Muscle layer of duodenum (tissue), 2 donors: ENCODE data around the gene MPP2.
"Not testable (repeated sequence)": the region's sequence is repeated elsewhere in the genome, so short reads cannot be mapped to it uniquely, and the experiment has no call there.

Experiments used
- H3K27ac ChIP-seq: one replicate; pipeline ENCODE4 v1.7.0; 2013; ENCODE audit warnings: mild to moderate bottlenecking, low read length
- H3K27me3 ChIP-seq: one replicate; pipeline ENCODE4 v1.7.0; 2013; ENCODE audit warnings: low read depth, mild to moderate bottlenecking, control low read depth, low read length
- H3K36me3 ChIP-seq, 2 donors: one replicate each; pipeline ENCODE4 v1.7.0; 2013; ENCODE audit warnings: low read length in 2 of 2, control low read depth in 1 of 2, mild to moderate bottlenecking in 1 of 2; ENCODE audit not compliant: insufficient read depth in 2 of 2, control insufficient read depth in 1 of 2
- H3K4me1 ChIP-seq, 2 donors: one replicate each; pipeline ENCODE4 v1.7.0; 2013; ENCODE audit warnings: low read length in 2 of 2, mild to moderate bottlenecking in 2 of 2, control low read depth in 1 of 2, moderate library complexity in 1 of 2; ENCODE audit not compliant: insufficient read depth in 2 of 2, control insufficient read depth in 1 of 2
- H3K4me3 ChIP-seq, 2 donors: one replicate each; pipeline ENCODE4 v1.7.0; 2013; ENCODE audit warnings: low read length in 2 of 2, low read depth in 1 of 2, mild to moderate bottlenecking in 1 of 2
- H3K9me3 ChIP-seq, 2 donors: one replicate each; pipeline ENCODE4 v1.7.0; 2013; ENCODE audit warnings: low read length in 2 of 2, control low read depth in 1 of 2, mild to moderate bottlenecking in 1 of 2; ENCODE audit not compliant: control insufficient read depth in 1 of 2
- donor health status: healthy.

MPP2 gene

GRCh38 chr17:43873091-43873490 lies 34.2 kb downstream of the MPP2 start:
- no peak overlapping the region for H3K27ac ChIP-seq
- H3K9me3 ChIP-seq = no peaks in the 10 kb centered on the region
- no peak overlapping the region for H3K4me3 ChIP-seq
- H3K4me1 ChIP-seq = no peaks in the 10 kb centered on the region
- H3K36me3 ChIP-seq = no peaks in the 10 kb centered on the region
- no peaks in the 10 kb centered on the region for H3K27me3 ChIP-seq

GRCh38 chr17:43871946-43872690 lies 35.2 kb downstream of the MPP2 start:
- Histone ChIP-seq H3K9me3 (no peaks in the 10 kb centered on the region), H3K27ac (peak overlapping the region; percentile 45), H3K36me3 (no peaks in the 10 kb centered on the region), H3K27me3 (no peaks in the 10 kb centered on the region), H3K4me1 (no peaks in the 10 kb centered on the region), H3K4me3 (peak overlapping the region in 1 of 2 donors; percentile 42)

DNA sequence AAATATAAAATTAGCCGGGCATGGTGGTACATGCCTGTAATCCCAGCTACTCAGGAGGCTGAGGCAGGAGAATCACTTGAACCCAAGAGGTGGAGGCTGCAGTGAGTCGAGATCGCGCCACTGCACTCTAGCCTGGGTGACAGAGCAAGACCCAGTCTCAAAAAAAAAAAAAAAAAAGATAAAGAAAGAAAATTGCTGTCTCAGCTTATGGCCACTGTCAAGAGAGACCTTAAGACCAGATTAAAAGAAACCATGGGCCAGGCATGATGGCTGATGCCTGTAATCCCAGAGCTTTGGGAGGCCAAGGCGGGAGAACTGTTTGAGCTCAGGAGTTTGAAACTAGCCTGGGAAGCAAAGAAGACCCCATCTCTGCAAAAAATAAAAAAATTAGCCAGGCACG lies 38.3 kb downstream of the MPP2 start:
- H3K36me3 ChIP-seq, H3K4me3 ChIP-seq, H3K4me1 ChIP-seq, H3K27ac ChIP-seq, H3K27me3 ChIP-seq, H3K9me3 ChIP-seq: not testable (repeated sequence)

DNA sequence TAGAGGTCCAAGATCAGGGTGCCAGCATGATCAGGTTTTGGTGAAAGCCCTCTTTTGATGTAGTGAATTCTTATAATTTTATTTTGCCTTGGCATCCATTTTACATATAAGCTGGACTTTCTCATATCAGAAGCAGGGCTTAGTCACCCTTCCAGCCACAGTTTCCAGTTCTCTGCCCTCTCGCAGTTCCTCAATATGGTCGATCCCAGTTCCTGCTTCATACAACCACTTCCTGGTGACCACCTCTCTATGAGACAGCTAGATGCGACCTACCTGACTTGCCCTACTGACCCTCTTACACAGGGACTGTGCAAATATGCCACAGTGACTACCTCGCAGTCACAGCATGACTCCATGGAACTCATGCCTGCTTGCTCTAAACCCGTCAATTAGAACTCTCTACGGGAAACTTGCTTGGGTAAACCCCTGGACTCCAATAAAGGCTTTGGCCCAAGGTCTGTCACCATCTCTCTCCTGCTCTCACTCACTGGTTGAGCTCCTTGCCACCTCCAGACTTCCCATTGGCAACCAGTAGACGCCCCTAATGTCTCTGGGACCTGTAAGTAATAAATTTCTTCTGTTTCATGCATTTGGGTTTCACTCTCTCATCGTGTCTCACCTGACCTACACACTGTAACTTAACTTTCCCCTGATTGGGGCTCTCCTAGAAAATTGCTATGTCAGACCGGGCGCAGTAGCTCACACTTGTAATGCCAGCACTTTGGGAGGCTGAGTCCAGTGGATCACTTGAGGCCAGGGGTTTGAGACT lies 38.9 kb downstream of the MPP2 start:
- H3K36me3 ChIP-seq = no peaks in the 10 kb centered on the region
- no peak overlapping the region for H3K4me3 ChIP-seq
- no peak overlapping the region for H3K27ac ChIP-seq
- no peaks in the 10 kb centered on the region for H3K4me1 ChIP-seq
- H3K9me3 ChIP-seq = no peaks in the 10 kb centered on the region
- no peaks in the 10 kb centered on the region for H3K27me3 ChIP-seq

- H3K27me3 ChIP-seq = no peaks in the 10 kb centered on the region
- no peaks in the 10 kb centered on the region for H3K36me3 ChIP-seq
- H3K27ac ChIP-seq = no peak overlapping the region
- H3K4me3 ChIP-seq = no peak overlapping the region
- no peaks in the 10 kb centered on the region for H3K4me1 ChIP-seq
- H3K9me3 ChIP-seq = no peaks in the 10 kb centered on the region
These were observed 43.0 kb downstream of the MPP2 start for GRCh38 chr17:43864161-43864984.

DNA sequence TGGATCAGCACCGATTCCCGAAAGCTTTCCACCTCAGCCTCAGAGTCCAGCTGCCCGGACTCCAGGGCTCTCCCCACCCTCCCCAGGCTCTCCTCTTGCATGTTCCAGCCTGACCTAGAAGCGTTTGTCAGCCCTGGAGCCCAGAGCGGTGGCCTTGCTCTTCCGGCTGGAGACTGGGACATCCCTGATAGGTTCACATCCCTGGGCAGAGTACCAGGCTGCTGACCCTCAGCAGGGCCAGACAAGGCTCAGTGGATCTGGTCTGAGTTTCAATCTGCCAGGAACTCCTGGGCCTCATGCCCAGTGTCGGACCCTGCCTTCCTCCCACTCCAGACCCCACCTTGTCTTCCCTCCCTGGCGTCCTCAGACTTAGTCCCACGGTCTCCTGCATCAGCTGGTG lies 45.4 kb downstream of the MPP2 start:
- H3K9me3 ChIP-seq = no peaks in the 10 kb centered on the region
- no peak overlapping the region for H3K4me3 ChIP-seq
- H3K36me3 ChIP-seq = no peaks in the 10 kb centered on the region
- no peaks in the 10 kb centered on the region for H3K27me3 ChIP-seq
- no peaks in the 10 kb centered on the region for H3K4me1 ChIP-seq
- no peak overlapping the region for H3K27ac ChIP-seq

DNA sequence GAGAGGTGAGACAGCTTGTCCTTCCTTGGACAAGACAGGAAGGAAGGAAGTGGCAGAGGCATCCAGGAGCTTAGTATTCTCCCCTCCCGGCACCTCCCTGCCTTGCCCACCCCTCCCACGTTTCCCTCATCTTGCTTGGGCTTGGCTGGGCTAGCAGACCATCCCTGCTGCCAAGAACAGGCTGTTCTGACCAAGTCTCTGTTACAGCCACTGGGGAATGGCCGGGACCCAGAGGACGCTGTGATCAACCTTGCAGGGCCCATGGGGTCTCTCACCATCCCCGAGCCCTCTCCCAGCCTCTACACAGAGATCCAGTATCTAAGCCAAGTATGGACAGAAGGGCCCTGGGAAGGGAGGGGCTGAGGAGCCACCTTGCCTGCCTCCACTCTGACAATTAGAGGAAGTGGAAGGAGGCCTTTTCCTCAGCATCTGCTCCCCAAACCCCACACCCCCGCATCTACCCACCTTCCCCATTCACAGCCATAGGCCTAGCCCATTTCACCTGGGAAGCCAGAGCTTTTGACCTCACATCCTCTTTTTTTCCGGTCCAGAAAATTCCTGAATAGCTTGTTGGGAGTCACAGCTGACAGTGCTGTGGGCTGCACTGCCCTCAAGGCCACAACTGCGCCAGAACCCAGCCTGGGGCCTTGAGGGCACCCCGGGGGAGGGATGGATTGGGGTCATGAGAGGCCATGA lies 46.3 kb downstream of the MPP2 start:
- Histone ChIP-seq H3K27me3 (no peaks in the 10 kb centered on the region), H3K4me3 (no peak overlapping the region), H3K27ac (no peak overlapping the region), H3K36me3 (no peaks in the 10 kb centered on the region), H3K4me1 (no peaks in the 10 kb centered on the region), H3K9me3 (no peaks in the 10 kb centered on the region)

GRCh38 chr17:43860077-43860725 lies 47.1 kb downstream of the MPP2 start:
- no peaks in the 10 kb centered on the region for H3K36me3 ChIP-seq
- no peak overlapping the region for H3K4me3 ChIP-seq
- H3K4me1 ChIP-seq = no peaks in the 10 kb centered on the region
- H3K27ac ChIP-seq = no peak overlapping the region
- no peaks in the 10 kb centered on the region for H3K9me3 ChIP-seq
- H3K27me3 ChIP-seq = no peaks in the 10 kb centered on the region

- no peaks in the 10 kb centered on the region for H3K36me3 ChIP-seq
- H3K4me3 ChIP-seq = no peak overlapping the region
- no peaks in the 10 kb centered on the region for H3K9me3 ChIP-seq
- H3K4me1 ChIP-seq = no peaks in the 10 kb centered on the region
- H3K27ac ChIP-seq = no peak overlapping the region
- H3K27me3 ChIP-seq = no peaks in the 10 kb centered on the region
These were observed 49.3 kb downstream of the MPP2 start for GRCh38 chr17:43857957-43858600.

DNA sequence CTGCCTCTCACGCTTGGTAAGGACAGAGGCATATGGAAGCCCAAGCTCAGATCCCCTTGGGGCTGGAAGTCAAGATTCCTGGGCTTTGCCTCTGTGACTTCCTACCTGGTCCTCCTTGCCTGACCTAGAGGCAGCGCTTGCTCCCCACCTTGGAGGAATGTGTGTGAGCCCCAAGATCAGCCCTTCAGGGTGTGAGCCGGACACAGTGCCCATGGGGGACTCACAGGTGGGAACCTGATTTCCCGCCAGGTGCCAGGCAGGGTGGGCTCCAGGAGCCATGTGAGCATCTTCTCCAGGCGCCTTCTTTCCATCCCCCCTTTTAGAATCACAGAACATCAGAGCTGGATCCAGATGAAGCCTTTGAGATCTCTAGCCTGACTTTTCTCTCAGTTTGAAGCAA lies 50.2 kb downstream of the MPP2 start:
- H3K9me3 ChIP-seq = no peaks in the 10 kb centered on the region
- no peak overlapping the region for H3K4me3 ChIP-seq
- H3K27ac ChIP-seq = no peak overlapping the region
- H3K36me3 ChIP-seq = no peaks in the 10 kb centered on the region
- H3K4me1 ChIP-seq = no peaks in the 10 kb centered on the region
- H3K27me3 ChIP-seq = no peaks in the 10 kb centered on the region
